ENCODE results near the gene SMARCD2.
"Not testable (repeated sequence)": the region's sequence is repeated elsewhere in the genome, so short reads cannot be mapped to it uniquely, and the experiment has no call there.

Gene SMARCD2

GRCh38 chr17:63842540-63843386, at the start of gene SMARCD2:
TSS of gene SMARCD2 (minus strand) at chr17:63842685. CDS start at chr17:63842674, 11 bp downstream.
- peak; percentile 98 for DNase-seq (ENCODE audit: low read depth)

- not testable (repeated sequence) for DNase-seq (ENCODE audit: low read depth)
Observed at GRCh38 chr17:63889026-63889848, 46.8 kb upstream of the SMARCD2 start.

GRCh38 chr17:63885119-63885518, 42.6 kb upstream of the SMARCD2 start:
- DNase-seq (ENCODE audit: low read depth), result not testable (repeated sequence)

- DNase-seq (ENCODE audit: low read depth), result not testable (repeated sequence)
Observed at GRCh38 chr17:63882626-63883126, 40.2 kb upstream of the SMARCD2 start.

GRCh38 chr17:63881935-63882601, 39.6 kb upstream of the SMARCD2 start, which contains the start of gene GH2:
TSS of gene GH2 (minus strand) at chr17:63881944. CDS start at chr17:63881801, 143 bp downstream.
- DNase-seq (ENCODE audit: low read depth), result no peak

- not testable (repeated sequence) for DNase-seq (ENCODE audit: low read depth)
Observed at GRCh38 chr17:63881337-63881736, 38.9 kb upstream of the SMARCD2 start.

- DNase-seq (ENCODE audit: low read depth), result no peak
Observed at GRCh38 chr17:63880706-63881105, 38.2 kb upstream of the SMARCD2 start.

- not testable (repeated sequence) for DNase-seq (ENCODE audit: low read depth)
Observed at GRCh38 chr17:63878413-63878812, 35.9 kb upstream of the SMARCD2 start.

- DNase-seq (ENCODE audit: low read depth), result not testable (repeated sequence)
Observed at GRCh38 chr17:63874693-63875092, 32.2 kb upstream of the SMARCD2 start.

GRCh38 chr17:63874061-63874626, 31.7 kb upstream of the SMARCD2 start:
- not testable (repeated sequence) for DNase-seq (ENCODE audit: low read depth)

- DNase-seq (ENCODE audit: low read depth), result not testable (repeated sequence)
Observed at GRCh38 chr17:63873577-63873976, 31.1 kb upstream of the SMARCD2 start, which contains the start of gene CSH2. TSS of gene CSH2 (minus strand) at chr17:63873677. CDS start at chr17:63873614, 63 bp downstream.

GRCh38 chr17:63871646-63872365, 29.3 kb upstream of the SMARCD2 start:
- DNase-seq (ENCODE audit: low read depth), result not testable (repeated sequence)

- DNase-seq (ENCODE audit: low read depth), result not testable (repeated sequence)
Observed at GRCh38 chr17:63870292-63870665, 27.8 kb upstream of the SMARCD2 start.

GRCh38 chr17:63869491-63870291, 27.2 kb upstream of the SMARCD2 start:
- DNase-seq (ENCODE audit: low read depth), result not testable (repeated sequence)

- DNase-seq (ENCODE audit: low read depth), result not testable (repeated sequence)
Observed at GRCh38 chr17:63866625-63867024, 24.1 kb upstream of the SMARCD2 start.

GRCh38 chr17:63859257-63859656, 16.8 kb upstream of the SMARCD2 start:
- no peak for DNase-seq (ENCODE audit: low read depth)

- DNase-seq (ENCODE audit: low read depth), result not testable (repeated sequence)
Observed at GRCh38 chr17:63856425-63856824, 13.9 kb upstream of the SMARCD2 start.

GRCh38 chr17:63855185-63855584, 12.7 kb upstream of the SMARCD2 start:
- DNase-seq (ENCODE audit: low read depth), result no peak

- DNase-seq (ENCODE audit: low read depth), result no peak
Observed at GRCh38 chr17:63854709-63855108, 12.2 kb upstream of the SMARCD2 start.

GRCh38 chr17:63853260-63853659, 10.8 kb upstream of the SMARCD2 start:
- no peak for DNase-seq (ENCODE audit: low read depth)

Data from GM04504 (cell line).